K562 (cell line): ENCODE data around the gene ZFY.

ENCODE experiments used
- ATF2 ChIP-seq: sonication (generic); formaldehyde crosslinking; IDR thresholded peaks from 2 replicates; pipeline ENCODE4 v1.8.1; 2022; ENCODE audit warnings: missing genetic modification reagents
- CHD1 ChIP-seq: fragments of 200-600 bp; sonication (generic); IDR thresholded peaks from one replicate; pipeline ENCODE4 v1.6.1; 2012; ENCODE audit warnings: mild to moderate bottlenecking, moderate library complexity, low read length, inconsistent platforms
- EZH2 ChIP-seq: IDR thresholded peaks from 2 replicates; pipeline ENCODE4 v1.6.1; 2012; ENCODE audit warnings: low read depth, mild to moderate bottlenecking, inconsistent platforms, low read length, borderline replicate concordance
- FOXP4 ChIP-seq: sonication (generic); formaldehyde crosslinking; IDR thresholded peaks from 2 replicates; pipeline ENCODE4 v1.8.0; 2022; ENCODE audit warnings: mild to moderate bottlenecking, missing genetic modification reagents, borderline replicate concordance
- MAFK ChIP-seq: IDR thresholded peaks from 2 replicates; pipeline ENCODE4 v1.6.1; 2011; ENCODE audit warnings: low read length, improper control_type of control experiment
- TF ChIP-seq, protein P1 (sequence below), 3 experiments: IDR thresholded peaks in 2 of 3; conservative IDR thresholded peaks in 1 of 3; 2 replicates each; pipeline ENCODE4 v1.5.1; 2011 to 2012; ENCODE audit warnings: low read length in 3 of 3, mild to moderate bottlenecking in 3 of 3, control low read depth in 2 of 3, improper control_type of control experiment in 1 of 3, inconsistent platforms in 1 of 3, low read depth in 1 of 3, mixed read lengths in 1 of 3, moderate library complexity in 1 of 3; ENCODE audit not compliant: insufficient read depth in 2 of 3
- TF ChIP-seq, protein P2 (sequence below), 3 experiments: fragments of 200-800 bp in 1 of 3; sonication (Bioruptor generic) in 1 of 3; sonication (generic) in 1 of 3; formaldehyde crosslinking in 1 of 3; IDR thresholded peaks; 2 replicates each; pipeline versions ENCODE4 v1.6.1 to v1.8.0; 2016 to 2022; ENCODE audit warnings: mild to moderate bottlenecking in 2 of 3, missing compliant biosample characterization in 2 of 3, missing genetic modification characterization in 2 of 3, missing genetic modification reagents in 1 of 3

DNA sequence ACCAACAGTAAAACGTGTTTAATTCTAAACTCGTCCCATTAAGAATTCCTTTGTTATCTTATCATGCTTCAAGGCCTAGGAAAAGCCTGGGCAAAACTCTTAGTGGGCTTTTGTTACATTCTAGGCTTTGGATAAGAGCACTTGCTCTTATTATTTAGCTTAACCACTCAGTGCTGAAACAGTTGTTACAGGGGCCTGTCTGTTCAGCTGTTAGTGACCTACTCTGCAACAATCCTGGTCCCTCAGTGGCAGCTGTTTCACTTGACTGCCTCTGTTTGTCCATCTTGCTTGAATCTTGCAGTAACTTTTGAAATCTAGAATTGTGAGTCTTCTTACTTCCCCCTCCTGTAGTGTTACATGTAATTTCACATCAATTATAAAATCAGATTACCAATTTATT, 88.4 kb downstream of the ZFY start:
- TF ChIP-seq, protein P1, sequence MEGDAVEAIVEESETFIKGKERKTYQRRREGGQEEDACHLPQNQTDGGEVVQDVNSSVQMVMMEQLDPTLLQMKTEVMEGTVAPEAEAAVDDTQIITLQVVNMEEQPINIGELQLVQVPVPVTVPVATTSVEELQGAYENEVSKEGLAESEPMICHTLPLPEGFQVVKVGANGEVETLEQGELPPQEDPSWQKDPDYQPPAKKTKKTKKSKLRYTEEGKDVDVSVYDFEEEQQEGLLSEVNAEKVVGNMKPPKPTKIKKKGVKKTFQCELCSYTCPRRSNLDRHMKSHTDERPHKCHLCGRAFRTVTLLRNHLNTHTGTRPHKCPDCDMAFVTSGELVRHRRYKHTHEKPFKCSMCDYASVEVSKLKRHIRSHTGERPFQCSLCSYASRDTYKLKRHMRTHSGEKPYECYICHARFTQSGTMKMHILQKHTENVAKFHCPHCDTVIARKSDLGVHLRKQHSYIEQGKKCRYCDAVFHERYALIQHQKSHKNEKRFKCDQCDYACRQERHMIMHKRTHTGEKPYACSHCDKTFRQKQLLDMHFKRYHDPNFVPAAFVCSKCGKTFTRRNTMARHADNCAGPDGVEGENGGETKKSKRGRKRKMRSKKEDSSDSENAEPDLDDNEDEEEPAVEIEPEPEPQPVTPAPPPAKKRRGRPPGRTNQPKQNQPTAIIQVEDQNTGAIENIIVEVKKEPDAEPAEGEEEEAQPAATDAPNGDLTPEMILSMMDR (IDR thresholded peaks at IDR 0.05 in 2 of 3, conservative IDR thresholded peaks at IDR 0.05 in 1 of 3; ENCODE audit: insufficient read depth in 2 of 3, low read depth in 1 of 3, low read length in 3 of 3), result no peak
- TF ChIP-seq EZH2 (no peak), FOXP4 (CRISPR knock-in tag) (no peak), CHD1 (no peak), ATF2 (CRISPR knock-in tag) (no peak), MAFK (no peak)
- TF ChIP-seq, protein P2, sequence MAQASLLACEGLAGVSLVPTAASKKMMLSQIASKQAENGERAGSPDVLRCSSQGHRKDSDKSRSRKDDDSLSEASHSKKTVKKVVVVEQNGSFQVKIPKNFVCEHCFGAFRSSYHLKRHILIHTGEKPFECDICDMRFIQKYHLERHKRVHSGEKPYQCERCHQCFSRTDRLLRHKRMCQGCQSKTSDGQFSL (CRISPR knock-in tag; IDR thresholded peaks at IDR 0.05), result no peak
- TF ChIP-seq, protein P2 (tag; IDR thresholded peaks at IDR 0.05), result no peak
